ENCODE data around the gene ZC3H13.

Gene ZC3H13

GRCh38 chr13:46086421-46086922 is 33.9 kb upstream of the ZC3H13 start:
- no peak for TF ChIP-seq RAD21 (IDR thresholded peaks at IDR 0.05; ENCODE audit: low read depth)
- no peak for TF ChIP-seq TEAD4 (IDR thresholded peaks at IDR 0.05)
- TF ChIP-seq NFIC (IDR thresholded peaks at IDR 0.05), result no peak
- no peak for TF ChIP-seq MAX (IDR thresholded peaks at IDR 0.05)
- no peak for TF ChIP-seq CREB1 (IDR thresholded peaks at IDR 0.05; ENCODE audit: low read depth)
- no peak for TF ChIP-seq CEBPB (IDR thresholded peaks at IDR 0.05)
- no peak for TF ChIP-seq ZBTB7A (IDR thresholded peaks at IDR 0.05; ENCODE audit: low read depth)
- TF ChIP-seq EGR1 (IDR thresholded peaks at IDR 0.05), result no peak

GRCh38 chr13:46085737-46086136 is 33.2 kb upstream of the ZC3H13 start:
- TF ChIP-seq RAD21 (IDR thresholded peaks at IDR 0.05; ENCODE audit: low read depth), result no peak

- TF ChIP-seq NFIC (IDR thresholded peaks at IDR 0.05) (no peak), FOXM1 (IDR thresholded peaks at IDR 0.05; ENCODE audit: borderline replicate concordance, low read depth) (no peak), CEBPB (IDR thresholded peaks at IDR 0.05) (no peak), MAX (IDR thresholded peaks at IDR 0.05) (no peak), YY1 (IDR thresholded peaks at IDR 0.05; ENCODE audit: low read depth) (no peak), ZBTB7A (IDR thresholded peaks at IDR 0.05; ENCODE audit: low read depth) (no peak), CREB1 (IDR thresholded peaks at IDR 0.05; ENCODE audit: low read depth) (no peak), REST (IDR thresholded peaks at IDR 0.05; ENCODE audit: low read depth) (no peak), TCF12 (IDR thresholded peaks at IDR 0.05; ENCODE audit: low read depth) (no peak), RAD21 (IDR thresholded peaks at IDR 0.05; ENCODE audit: low read depth) (no peak), EGR1 (IDR thresholded peaks at IDR 0.05) (no peak), EP300 (IDR thresholded peaks at IDR 0.05; ENCODE audit: borderline replicate concordance) (no peak), TEAD4 (IDR thresholded peaks at IDR 0.05) (no peak), TAF1 (IDR thresholded peaks at IDR 0.05; ENCODE audit: low read depth) (no peak), USF1 (IDR thresholded peaks at IDR 0.05) (no peak)
Observed at GRCh38 chr13:46082324-46082723, 29.8 kb upstream of the ZC3H13 start.

GRCh38 chr13:46079770-46080169 is 27.2 kb upstream of the ZC3H13 start:
- TF ChIP-seq NFIC (IDR thresholded peaks at IDR 0.05), result no peak
- TF ChIP-seq CREB1 (IDR thresholded peaks at IDR 0.05; ENCODE audit: low read depth), result no peak
- no peak for TF ChIP-seq MAX (IDR thresholded peaks at IDR 0.05)
- TF ChIP-seq EGR1 (IDR thresholded peaks at IDR 0.05), result no peak
- TF ChIP-seq EP300 (IDR thresholded peaks at IDR 0.05; ENCODE audit: borderline replicate concordance), result no peak
- no peak for TF ChIP-seq TAF1 (IDR thresholded peaks at IDR 0.05; ENCODE audit: low read depth)
- no peak for TF ChIP-seq ZBTB7A (IDR thresholded peaks at IDR 0.05; ENCODE audit: low read depth)
- no peak for TF ChIP-seq RAD21 (IDR thresholded peaks at IDR 0.05; ENCODE audit: low read depth)
- TF ChIP-seq CEBPB (IDR thresholded peaks at IDR 0.05), result no peak
- no peak for TF ChIP-seq REST (IDR thresholded peaks at IDR 0.05; ENCODE audit: low read depth)
- no peak for TF ChIP-seq YY1 (IDR thresholded peaks at IDR 0.05; ENCODE audit: low read depth)
- no peak for TF ChIP-seq TEAD4 (IDR thresholded peaks at IDR 0.05)
- no peak for TF ChIP-seq FOXM1 (IDR thresholded peaks at IDR 0.05; ENCODE audit: borderline replicate concordance, low read depth)
- no peak for TF ChIP-seq TCF12 (IDR thresholded peaks at IDR 0.05; ENCODE audit: low read depth)
- TF ChIP-seq USF1 (IDR thresholded peaks at IDR 0.05), result no peak

- no peak for TF ChIP-seq TAF1 (IDR thresholded peaks at IDR 0.05; ENCODE audit: low read depth)
- no peak for TF ChIP-seq TEAD4 (IDR thresholded peaks at IDR 0.05)
Observed at GRCh38 chr13:46077265-46077664, 24.7 kb upstream of the ZC3H13 start.

- TF ChIP-seq TCF12 (IDR thresholded peaks at IDR 0.05; ENCODE audit: low read depth) (no peak), EP300 (IDR thresholded peaks at IDR 0.05; ENCODE audit: borderline replicate concordance) (no peak), EGR1 (IDR thresholded peaks at IDR 0.05) (no peak), NFIC (IDR thresholded peaks at IDR 0.05) (no peak), CEBPB (IDR thresholded peaks at IDR 0.05) (no peak)
Observed at GRCh38 chr13:46076827-46077226, 24.3 kb upstream of the ZC3H13 start.

Measured in Ishikawa (cell line).